Coronary artery (tissue), 2 donors: ENCODE data around the gene DUOXA1.

ENCODE experiments used
- DNase-seq: peaks from one replicate; pipeline ENCODE4 v3.0.0-alpha.2; 2017; ENCODE audit warnings: low spot score
- H3K27ac ChIP-seq, 2 donors: fragments of 200-600 bp; sonication (generic); one replicate each; pipeline ENCODE4 v1.5.1; 2016 to 2019
- H3K4me3 ChIP-seq: fragments of 200-600 bp; sonication (generic); 2 replicates; pipeline ENCODE4 v1.5.1; 2016; ENCODE audit warnings: mild to moderate bottlenecking, moderate library complexity
- CTCF ChIP-seq: fragments of 200-600 bp; sonication (generic); IDR thresholded peaks from one replicate; pipeline ENCODE4 v1.5.1; 2019; ENCODE audit warnings: antibody characterized with exemption

DUOXA1 gene

GRCh38 chr15:45151998-45152828 lies 22.5 kb upstream of the DUOXA1 start:
- no peak for DNase-seq
- H3K27ac ChIP-seq = no peak overlapping the region
- no peak overlapping the region for H3K4me3 ChIP-seq
- TF ChIP-seq CTCF = no peak

- Histone ChIP-seq H3K27ac (no peak overlapping the region), H3K4me3 (no peak overlapping the region)
- DNase-seq = no peak
- no peak for TF ChIP-seq CTCF
Measured at GRCh38 chr15:45150997-45151396, 21.3 kb upstream of the DUOXA1 start.

GRCh38 chr15:45150481-45150880 lies 20.8 kb upstream of the DUOXA1 start:
- no peak for DNase-seq
- Histone ChIP-seq H3K4me3 (no peak overlapping the region), H3K27ac (no peak overlapping the region)
- no peak for TF ChIP-seq CTCF

- no peak overlapping the region for H3K4me3 ChIP-seq
- no peak for TF ChIP-seq CTCF
- no peak overlapping the region for H3K27ac ChIP-seq
- no peak for DNase-seq
Measured at GRCh38 chr15:45149060-45149459, 19.4 kb upstream of the DUOXA1 start.

- Histone ChIP-seq H3K4me3 (no peak overlapping the region), H3K27ac (no peak overlapping the region)
- TF ChIP-seq CTCF = no peak
- no peak for DNase-seq
Measured at GRCh38 chr15:45148076-45149059, 18.7 kb upstream of the DUOXA1 start.

- no peak for TF ChIP-seq CTCF
- no peak for DNase-seq
- H3K4me3 ChIP-seq = no peak overlapping the region
- no peak overlapping the region for H3K27ac ChIP-seq
Measured at GRCh38 chr15:45147606-45148005, 17.9 kb upstream of the DUOXA1 start.
